GM18505 (cell line): ENCODE data around the gene MAPRE2.

ENCODE experiments used
- ATAC-seq: cut with Tn5 transposase; IDR thresholded peaks from one replicate; pipeline ENCODE4 v1.9.1; 2021; ENCODE audit not compliant: unreplicated experiment
- POLR2A ChIP-seq: IDR thresholded peaks from 4 replicates; pipeline ENCODE4 v1.6.1; 2011; ENCODE audit warnings: borderline replicate concordance; ENCODE audit not compliant: insufficient read depth, insufficient read length; ENCODE audit errors: extremely low read depth

The MAPRE2 gene

DNA sequence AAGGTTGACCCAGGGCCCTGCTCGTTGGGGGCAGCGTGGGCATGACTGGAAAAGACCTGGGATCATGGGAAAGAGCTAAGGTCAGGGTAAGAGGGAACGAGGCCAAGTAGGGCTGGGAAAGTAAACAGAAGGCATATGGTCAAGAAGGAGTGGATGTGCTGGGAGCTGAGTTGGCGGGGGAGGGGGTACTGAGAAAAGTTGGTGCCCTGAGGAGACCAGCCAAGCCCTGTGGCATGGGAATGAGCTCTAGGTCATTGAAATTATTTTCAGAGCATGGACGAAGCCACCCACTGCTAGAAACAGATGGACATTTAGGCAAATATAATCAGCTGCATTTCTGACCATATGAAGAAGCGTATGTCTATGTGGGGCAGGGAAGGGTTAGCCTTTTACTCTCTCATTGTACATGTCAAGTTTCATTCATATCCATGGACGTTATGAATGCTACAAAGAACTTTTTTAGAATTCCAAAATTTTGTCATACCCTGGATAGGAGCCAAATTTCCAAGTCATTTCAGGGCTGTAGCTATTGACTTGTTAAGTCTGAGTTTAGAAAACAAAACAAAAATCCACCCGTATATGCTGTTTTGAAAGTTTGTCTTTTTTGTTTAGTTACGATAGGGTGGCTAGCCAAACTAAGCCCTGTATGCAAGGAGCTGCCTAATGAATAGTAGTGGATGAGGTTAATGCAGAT lies 19.1 kb downstream of the MAPRE2 start:
- no peak for TF ChIP-seq POLR2A

DNA sequence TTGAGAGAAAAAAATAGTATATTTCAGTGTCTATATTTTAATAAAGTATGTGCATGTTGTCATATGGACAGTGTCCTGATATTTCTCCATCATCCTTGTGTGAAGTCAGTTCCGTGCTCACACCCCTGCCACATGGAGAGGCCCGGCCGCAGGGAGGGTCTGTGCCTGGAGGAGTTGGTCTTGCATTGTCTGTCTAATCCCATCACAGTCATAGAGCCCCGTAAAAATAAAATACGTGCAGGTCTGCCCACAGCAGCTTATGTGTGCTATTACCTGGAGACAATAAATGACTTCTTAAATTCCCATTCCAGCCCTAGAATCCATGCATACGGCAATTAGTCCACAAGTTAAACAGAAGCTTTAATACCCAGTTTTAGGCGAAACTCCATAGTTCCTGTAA lies 20.1 kb downstream of the MAPRE2 start:
- ATAC-seq: no peak
- no peak for TF ChIP-seq POLR2A

More for the DNA sequence above, 19.1 kb downstream of the MAPRE2 start:
- no peak for ATAC-seq

DNA sequence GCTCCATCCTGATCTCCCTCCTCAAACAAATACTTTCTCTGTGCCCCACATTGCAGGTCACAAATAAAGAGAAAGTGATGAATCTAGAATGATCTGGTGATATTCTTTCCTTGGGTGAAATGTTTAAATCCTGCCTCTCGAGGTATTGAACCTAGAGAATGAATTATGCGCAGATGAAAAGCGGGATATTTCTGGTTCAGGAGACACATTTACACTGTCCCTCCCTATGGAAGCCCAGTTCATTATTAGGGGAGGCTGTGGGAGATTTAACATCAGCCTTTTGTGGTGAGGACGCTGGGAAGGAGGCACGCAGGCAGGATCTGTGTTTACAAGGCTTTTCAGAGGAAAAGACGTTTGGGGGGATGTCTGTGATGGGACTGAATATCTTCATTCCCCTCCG lies 20.6 kb downstream of the MAPRE2 start:
- TF ChIP-seq POLR2A: no peak
- ATAC-seq: no peak

DNA sequence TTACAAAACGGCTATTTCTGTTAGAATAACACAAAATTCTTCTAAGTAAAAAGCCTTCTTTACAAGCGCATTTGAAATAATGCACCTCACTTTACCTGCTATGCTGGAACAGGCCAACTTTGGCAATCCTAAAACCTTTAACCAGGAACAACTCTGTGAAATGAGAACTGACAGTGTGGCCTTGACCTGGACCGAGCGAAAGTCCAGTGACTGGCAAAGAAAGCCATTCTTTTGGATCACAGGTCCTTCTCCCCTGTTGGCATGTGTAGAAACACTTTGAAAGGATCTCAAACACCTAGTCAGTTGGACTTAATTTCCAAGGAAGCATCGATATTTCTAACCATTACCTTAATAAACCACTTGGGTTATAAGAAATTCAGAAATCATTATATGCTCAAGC lies 21.2 kb downstream of the MAPRE2 start:
- ATAC-seq: no peak

DNA sequence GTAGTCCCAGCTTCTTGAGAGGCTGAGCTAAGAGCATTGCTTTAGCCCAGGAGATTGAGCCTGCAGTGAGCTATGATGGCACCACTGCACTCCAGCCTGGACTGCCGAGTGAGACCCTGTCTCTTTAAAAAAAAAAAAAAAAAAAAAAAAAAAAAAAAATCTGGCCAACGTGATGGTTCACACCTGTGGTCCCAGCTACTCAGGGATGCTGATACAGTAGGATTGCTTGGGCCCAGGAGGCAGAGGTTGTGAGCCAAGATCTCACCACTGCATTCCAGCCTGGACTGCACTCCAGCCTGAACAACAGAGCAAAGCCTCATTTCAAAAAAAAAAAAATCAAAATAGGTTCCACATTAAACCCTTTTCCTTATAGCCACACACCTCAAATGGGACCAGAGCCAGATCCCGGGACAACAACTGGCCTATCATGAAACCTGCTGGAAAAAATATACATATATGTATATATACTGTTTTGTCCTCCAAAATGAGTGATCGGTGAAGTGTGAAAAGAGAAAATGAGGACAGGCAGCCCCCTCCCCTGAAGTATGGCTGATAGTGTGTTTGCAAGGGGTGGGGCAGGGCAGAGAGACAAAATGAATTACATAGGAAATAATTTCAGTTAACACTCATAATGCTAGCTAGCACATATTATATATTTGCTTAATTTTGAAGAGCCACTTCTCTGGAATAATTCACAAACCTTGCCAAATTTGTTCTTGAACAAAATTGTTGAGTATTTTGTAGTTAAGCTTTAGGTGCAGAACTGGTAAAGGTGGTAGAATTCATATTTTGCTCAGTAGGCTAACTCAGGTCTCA lies 22.9 kb downstream of the MAPRE2 start:
- no peak for TF ChIP-seq POLR2A

More for the DNA sequence above, 21.2 kb downstream of the MAPRE2 start:
- TF ChIP-seq POLR2A: no peak

DNA sequence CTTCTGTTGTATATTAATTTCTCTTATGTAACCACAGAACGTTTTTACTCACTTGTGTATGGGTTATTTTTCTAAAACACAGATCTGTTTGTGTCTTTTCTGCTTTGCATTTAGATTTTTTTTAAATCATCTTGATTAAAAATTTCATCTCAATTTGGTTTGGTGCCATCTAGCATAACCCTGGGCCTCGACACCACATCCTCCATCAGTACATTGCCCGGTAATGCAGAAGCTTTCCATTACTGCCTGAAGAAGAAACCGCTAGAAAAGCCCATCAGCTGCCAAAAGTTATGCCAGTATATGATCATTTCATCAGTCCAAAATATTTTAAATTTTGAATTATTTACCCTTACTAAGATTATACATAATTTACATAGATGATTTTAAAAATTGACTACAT lies 26.2 kb downstream of the MAPRE2 start:
- ATAC-seq: no peak
- TF ChIP-seq POLR2A: no peak

More for the DNA sequence above, 22.9 kb downstream of the MAPRE2 start:
- ATAC-seq: no peak

DNA sequence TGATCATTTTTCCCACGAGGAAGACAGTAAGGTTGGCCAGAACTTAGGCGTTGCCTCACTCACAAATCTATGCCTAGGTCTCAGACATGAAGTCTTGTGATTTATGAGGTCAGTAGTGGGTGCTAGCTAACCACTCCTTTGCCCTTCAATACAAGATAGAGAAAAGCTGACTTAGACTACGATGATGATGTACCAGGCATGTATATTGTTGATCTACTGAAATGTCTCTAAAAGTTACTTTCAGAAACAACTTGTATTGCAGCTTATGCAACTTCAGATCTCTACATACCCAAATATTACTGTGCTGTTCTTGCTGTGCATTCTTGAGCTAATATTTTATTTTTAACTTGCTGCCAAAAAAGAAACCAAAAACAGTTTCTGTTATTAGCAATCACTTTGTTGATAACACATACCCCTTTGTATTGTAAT lies 30.6 kb downstream of the MAPRE2 start:
- peak; percentile 67 for ATAC-seq
- no peak for TF ChIP-seq POLR2A

DNA sequence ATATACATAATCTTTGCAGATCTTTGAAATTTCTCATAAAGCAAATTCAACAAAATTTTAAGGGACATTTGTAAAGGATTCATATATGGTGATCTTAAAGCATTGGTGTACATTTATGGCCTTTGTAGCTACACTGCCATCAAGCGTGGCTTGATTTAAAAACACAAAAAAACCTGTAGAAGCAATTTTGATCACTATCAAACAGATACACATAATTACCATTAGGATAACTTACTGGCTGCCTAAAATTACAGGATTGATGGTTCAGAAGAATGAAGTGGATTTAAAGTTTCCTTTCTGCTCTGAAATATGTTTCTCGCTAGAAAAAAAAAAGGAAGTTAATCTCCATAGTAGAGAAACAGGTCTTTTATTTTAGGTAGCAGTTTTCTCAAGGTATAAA lies 31.4 kb downstream of the MAPRE2 start:
- ATAC-seq: no peak
- TF ChIP-seq POLR2A: no peak

DNA sequence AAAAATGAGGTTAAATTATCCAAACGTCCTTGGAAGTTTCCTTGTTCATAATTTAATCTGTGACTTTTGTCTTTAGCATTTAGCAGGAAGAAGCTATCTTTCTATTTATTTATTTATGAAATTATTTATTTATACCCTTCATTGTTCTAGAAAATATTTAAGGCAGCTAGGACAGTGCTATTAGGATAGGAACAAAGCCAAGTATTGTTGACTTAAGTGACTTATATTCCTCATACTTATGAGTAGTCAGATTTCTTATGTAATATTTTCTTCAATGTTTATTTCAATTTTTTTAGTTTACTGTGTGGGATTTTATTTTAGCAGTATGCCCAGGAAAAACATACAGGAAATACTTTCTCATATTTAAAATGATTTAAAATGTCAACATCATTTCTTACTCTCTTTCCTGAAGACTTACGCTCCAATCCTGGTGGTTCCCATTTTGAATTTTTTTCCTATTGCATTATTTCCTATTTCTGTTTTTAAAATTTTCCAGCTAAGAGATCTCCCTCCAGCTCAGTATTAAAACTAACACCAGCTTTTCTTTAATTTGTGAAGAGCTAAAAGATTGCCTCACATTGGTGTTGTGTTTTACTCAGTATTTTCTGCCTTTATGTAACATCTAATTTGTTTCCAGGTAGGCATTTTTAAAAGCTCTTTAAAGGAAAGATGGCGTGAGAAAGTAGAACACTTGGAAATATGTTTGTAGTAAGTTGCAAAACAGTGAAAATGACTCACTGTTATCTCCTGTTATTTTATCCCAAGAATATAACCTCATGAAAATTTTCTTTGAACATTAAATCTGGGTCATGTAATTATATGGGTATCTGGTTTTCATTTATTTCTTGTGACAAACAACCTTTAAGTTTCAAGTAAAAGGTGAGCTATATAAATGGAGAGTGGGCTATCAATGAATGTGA lies 32.2 kb downstream of the MAPRE2 start:
- no peak for TF ChIP-seq POLR2A
- no peak for ATAC-seq

DNA sequence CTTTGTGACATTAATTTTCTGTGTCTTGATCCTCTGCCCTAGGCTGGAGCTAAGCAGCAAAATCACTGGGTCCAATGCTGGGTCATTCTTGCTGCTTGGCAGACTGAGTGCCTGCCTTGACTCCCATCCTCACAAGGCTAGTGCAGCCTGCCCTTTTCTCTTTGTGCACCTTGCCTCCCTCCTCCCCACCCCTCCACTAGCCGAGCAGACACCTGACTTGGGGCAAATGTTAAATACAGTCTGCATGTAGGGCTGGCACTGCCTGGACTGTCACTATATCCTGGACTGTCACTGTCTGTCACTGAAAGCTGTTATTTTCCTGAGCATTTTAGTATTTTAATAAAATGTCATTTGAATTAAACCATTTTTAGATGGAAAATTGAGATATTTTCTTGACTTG lies 33.4 kb downstream of the MAPRE2 start:
- no peak for ATAC-seq
- TF ChIP-seq POLR2A: no peak

DNA sequence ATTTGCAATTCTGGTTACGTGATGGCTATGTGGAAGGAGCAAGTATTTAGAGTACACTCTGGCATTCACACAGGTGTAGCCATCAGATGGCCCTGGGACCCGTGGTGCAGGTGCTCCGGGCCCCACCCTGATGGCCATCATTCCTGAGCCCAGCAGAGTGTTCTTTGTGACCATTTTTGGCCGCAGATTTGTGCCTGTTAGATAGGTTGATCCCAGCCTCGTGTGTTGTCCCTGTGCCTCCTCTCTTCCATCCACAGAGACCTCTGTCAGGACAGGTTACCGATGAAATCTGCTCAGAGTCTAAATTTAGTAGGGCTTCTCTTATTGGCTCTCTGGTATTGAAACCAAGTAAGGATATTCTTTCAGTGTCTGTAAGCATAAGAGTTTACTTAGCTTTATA lies 33.9 kb downstream of the MAPRE2 start:
- ATAC-seq: no peak
- TF ChIP-seq POLR2A: no peak

DNA sequence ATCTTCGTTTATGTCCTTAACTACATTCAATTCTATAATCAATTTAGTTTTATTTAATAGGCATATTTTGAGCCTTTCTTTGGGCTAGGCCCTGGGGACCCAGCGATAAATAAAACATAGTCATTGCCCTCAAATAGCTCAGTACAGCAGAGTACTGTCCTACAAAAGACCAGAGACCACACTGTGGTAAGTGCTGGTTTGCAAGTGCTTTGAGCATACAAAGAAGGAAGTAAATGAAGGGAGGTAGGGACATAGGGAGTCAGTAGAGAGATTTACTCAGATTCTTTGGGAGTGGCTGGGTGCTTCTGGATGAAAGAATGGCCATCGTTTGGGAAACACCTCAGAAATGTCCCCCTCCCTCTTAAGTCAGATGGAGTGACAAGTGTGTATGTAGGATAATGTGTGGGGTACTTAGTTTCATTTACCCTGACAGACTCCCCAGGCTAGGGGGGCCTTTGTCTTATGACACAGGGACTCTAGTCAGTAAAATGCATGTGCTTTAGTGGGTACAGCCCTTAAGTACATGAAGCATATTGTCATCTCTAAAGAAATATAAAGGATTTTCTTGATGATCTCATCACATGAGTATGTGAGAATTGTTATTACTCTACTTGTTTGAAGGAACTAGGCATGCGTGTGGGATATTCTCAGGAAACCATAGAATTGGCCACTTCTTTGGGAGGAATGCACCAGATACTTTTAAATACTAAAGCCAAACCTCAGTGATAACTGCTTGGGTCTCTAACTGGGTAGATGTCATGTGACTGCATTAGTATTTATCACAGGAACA lies 35.1 kb downstream of the MAPRE2 start:
- ATAC-seq: no peak
- TF ChIP-seq POLR2A: no peak
